Fibroblast of villous mesenchyme (primary cell): ENCODE data around the gene HEBP1. TPM values are rescaled to one million over a fixed set of nuclear protein-coding genes. Genes with fewer than 3 reads are reported as not detected.

Experiments used
- DNase-seq: peaks from one replicate; pipeline ENCODE4 v3.0.0-alpha.2; 2010; ENCODE audit warnings: low read depth
- H3K4me3 ChIP-seq: 2 replicates; pipeline ENCODE4 v1.5.1; 2011; ENCODE audit warnings: low read depth, mild to moderate bottlenecking, low read length
- total RNA-seq: library from RNA; depleted of rRNA; stranded (reverse); fragments of >200 nt; gene quantifications from 2 replicates; pipeline ENCODE4 v1.2.3, GENCODE V29; 2012
- TF ChIP-seq, protein P1 (sequence below): IDR thresholded peaks from 2 replicates; pipeline ENCODE4 v1.5.1; 2012; ENCODE audit warnings: low read depth, mild to moderate bottlenecking, low read length; ENCODE audit not compliant: insufficient read depth

Gene HEBP1
- total RNA-seq, 1 donor = 19.9 TPM

- no peak for DNase-seq
- H3K4me3 ChIP-seq = no peak overlapping the region
- TF ChIP-seq, protein P1, sequence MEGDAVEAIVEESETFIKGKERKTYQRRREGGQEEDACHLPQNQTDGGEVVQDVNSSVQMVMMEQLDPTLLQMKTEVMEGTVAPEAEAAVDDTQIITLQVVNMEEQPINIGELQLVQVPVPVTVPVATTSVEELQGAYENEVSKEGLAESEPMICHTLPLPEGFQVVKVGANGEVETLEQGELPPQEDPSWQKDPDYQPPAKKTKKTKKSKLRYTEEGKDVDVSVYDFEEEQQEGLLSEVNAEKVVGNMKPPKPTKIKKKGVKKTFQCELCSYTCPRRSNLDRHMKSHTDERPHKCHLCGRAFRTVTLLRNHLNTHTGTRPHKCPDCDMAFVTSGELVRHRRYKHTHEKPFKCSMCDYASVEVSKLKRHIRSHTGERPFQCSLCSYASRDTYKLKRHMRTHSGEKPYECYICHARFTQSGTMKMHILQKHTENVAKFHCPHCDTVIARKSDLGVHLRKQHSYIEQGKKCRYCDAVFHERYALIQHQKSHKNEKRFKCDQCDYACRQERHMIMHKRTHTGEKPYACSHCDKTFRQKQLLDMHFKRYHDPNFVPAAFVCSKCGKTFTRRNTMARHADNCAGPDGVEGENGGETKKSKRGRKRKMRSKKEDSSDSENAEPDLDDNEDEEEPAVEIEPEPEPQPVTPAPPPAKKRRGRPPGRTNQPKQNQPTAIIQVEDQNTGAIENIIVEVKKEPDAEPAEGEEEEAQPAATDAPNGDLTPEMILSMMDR = no peak
Observed at GRCh38 chr12:12958886-12959285, 41.2 kb downstream of the HEBP1 start.

GRCh38 chr12:12954878-12955625 lies 45.0 kb downstream of the HEBP1 start:
- no peak for DNase-seq
- no peak overlapping the region for H3K4me3 ChIP-seq
- TF ChIP-seq, protein P1 = no peak

DNA sequence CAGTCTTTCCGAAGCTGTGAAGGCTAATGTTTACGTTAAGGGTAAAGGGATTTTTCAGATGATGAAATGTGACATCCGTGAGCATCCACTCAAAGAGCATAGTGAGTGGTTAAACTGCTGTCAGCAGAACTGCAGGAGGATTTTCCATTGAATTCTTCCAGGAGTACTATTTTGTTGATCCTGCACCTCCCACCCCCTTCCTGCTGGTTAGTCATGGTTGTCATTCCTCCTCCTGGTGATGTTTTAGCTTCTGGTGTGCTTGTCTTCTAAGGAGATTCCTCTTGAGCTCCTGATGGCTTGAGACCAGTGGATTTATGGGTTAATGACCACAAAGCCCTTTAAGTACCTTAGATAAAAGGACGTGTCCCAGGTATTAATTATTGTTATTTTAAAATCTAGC lies 45.7 kb downstream of the HEBP1 start:
- H3K4me3 ChIP-seq = no peak overlapping the region
- DNase-seq = peak; percentile 30
- TF ChIP-seq, protein P1 = no peak

DNA sequence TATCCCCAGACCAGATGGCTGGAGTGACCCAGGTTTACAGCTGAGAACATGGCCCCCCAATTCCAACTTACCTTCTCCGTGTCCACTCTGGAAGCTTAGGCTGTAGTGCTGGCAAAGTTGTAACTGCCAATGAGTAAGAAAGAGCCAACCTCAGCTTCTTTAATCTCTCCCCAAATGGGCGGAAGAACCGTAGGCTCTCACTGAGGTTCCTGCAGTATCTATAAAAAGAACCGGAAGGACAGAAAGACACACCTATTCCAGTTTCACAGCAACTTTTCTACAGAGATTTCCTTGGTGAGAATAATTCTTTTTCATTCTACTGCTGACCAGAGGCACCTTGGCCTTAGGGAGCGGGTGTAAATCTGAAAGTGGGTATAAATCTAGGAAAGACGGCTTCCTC lies 48.0 kb downstream of the HEBP1 start, which contains the start of gene GPRC5D:
GPRC5D (minus strand) TSS at position 135 of the 400 bp plus-strand sequence. CDS start 1,786 bp downstream, outside the sequence.
- no peak within 1 kb of the TSS for H3K4me3 ChIP-seq
- TF ChIP-seq, protein P1 = no peak
- DNase-seq = no peak

GRCh38 chr12:12951504-12951903 lies 48.6 kb downstream of the HEBP1 start:
- TF ChIP-seq, protein P1 = no peak
- no peak overlapping the region for H3K4me3 ChIP-seq
- no peak for DNase-seq

GRCh38 chr12:12947902-12948301 lies 52.2 kb downstream of the HEBP1 start:
- no peak overlapping the region for H3K4me3 ChIP-seq
- DNase-seq = no peak
- TF ChIP-seq, protein P1 = no peak
